Stimulated activated CD8-positive, alpha-beta memory T cell treated with anti-CD3 and anti-CD28 coated beads, Interleukin-15, amount 100 ng/mL, for 1 hour (primary cell): Measurements from ENCODE around the gene TRIM47.

Experiments used
- DNase-seq: peaks from one replicate; pipeline ENCODE4 v3.0.0-alpha.2; 2020; ENCODE audit warnings: low read depth

TRIM47 gene

DNA sequence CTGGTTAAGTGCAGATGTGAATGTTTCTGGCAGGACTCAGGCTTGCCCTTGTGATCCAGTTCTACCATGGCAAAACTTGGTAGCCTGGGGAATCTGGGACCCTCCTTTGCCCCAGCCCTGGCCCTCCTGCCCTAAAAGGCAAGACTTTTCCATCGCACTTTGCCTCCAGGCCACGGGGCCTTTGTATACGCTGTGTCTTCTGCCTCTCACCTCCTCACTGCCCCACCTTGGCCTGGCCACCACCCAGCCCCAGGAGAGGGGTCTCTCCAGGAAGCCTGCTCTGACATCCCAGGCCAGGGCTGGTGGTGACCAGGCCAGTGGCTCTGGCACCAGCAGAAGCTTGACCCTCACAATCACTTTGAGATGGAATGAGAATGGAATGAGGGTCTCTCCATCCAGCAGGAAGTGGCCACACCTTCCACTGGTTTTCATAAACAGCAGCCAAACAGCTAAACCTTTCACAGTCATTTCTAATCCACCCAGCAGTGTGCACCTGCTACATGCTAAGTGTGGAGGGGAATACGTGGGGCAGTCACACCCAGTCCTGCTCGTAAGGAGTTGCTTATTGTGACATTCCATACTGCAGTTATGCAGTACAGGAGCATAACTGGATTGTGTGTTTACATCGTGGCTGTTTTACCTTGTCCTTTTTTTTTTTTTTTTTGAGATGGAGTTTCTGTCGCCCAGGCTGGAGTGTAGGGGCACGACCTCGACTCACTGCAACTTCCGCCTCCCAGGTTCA lies 27.9 kb upstream of the TRIM47 start:
- DNase-seq = no peak

DNA sequence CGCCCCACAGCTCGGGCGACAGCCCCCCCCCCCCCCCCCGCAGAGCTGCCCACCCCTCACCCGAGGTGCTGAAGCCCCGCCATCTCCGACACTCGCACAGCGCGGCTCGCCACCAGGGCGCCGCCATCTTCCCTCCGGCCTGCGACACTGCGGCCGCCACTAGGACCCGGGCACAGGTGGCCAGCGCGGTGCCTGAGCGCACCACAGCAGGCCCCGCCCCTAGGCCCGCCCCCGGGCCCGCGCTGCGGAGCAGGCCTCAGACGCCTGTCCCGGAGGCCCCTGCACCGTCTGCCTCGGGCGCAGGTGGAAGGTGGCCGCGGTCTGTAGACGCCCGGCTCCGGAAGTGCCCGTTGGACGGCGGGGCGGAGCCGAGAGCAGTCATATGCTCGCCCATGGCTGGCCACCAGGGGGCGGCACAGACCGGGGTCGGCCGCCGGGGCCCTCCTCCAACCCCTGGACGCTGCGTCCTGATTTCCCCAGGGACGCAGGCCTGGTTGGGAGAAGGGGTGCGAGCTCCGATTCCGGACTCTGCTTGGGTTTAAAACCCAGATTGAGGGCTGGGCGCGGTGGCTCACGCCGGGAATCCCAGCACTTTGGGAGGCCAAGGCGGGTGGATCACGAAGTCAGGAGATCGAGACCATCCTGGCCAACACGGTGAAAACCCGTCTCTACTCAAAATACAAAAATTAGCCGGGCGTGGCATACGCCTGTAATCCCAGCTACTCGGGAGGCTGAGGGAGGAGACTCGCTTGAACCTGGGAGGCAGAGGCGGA lies 26.6 kb upstream of the TRIM47 start, which contains the start of gene MRPL38:
Gene MRPL38, minus strand, starts transcription at position 136 of the 773 bp plus-strand sequence. Its CDS starts 9 bp downstream, at position 127.
- peak; percentile 77 for DNase-seq

- no peak for DNase-seq
Measured at GRCh38 chr17:75902406-75902805, 24.0 kb upstream of the TRIM47 start.

- no peak for DNase-seq
Measured at GRCh38 chr17:75901727-75902126, 23.3 kb upstream of the TRIM47 start.

DNA sequence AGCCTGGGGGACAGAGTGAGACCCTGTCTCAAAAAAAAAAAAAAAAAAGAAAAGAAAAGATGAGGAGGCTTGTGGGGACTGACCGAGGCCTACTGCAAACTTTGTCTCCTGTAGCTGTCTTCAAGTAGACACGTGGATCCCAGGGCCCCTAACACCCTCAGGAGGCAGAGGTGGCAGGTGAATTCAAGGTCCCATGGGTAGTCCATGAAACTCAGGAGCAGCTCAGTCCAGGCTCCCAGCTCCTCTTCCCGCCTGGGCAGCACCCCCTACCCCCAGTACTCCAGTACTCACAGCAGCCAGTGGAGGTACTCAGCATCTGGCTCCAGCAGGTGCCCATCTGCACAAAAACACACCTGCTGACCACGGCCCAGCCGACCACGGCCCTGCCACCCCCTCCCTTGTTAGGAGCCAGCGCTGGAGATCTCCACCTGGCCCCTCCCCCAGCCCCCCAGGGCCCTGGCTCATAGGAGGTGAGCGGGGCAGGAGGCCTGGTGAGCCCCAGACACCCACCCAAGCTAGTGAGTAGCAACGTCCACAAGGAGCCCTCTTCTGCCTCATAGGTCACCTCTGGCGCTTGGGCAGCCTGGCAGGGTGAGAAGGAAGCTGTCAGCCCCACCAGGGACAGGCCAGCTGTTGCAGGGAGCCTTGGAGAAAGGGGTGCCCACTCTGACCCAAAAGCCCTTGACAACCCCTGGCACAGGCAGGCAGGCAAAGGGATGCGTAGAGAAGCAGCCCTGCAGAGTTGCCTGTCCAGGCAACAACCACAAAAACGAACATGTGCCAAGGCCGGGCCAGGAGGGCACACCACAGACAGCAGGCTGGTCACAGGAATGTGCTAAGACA lies 22.5 kb upstream of the TRIM47 start:
- DNase-seq = no peak

DNA sequence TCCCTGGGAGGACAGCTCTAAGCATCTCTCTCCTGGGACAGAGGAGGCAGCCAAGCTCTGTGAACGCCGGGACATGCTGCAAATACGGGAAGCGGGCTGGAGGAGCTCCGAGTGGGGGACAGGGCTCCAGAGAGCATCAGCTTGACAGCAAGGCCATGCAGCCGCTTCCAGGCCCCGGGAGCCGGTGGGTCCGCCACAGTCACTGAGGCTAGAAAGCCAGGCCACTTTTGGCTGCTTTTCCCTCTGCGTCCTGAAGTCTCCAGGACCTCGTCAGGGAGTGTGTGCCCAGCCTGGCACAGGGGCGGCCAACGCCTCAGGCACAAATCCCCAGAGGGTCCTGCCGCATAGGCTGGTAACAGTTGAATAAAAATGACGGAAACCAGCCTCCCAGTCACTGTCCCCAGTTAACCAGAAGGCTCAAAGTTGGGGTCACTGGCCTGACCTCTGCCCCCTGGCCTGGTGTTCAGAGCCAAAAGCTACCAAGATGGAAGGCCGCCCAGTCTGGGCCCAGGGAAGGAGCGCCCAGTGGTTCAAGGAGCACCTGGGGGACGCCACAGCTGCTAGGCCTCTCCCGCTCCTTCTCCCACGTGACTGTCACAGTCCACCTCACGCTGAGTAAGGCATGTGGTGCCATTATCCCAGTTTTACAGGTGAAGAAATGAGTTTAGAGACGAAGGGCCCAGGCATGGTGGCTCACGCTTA lies 21.5 kb upstream of the TRIM47 start:
- no peak for DNase-seq

GRCh38 chr17:75899353-75899752 lies 21.0 kb upstream of the TRIM47 start:
- no peak for DNase-seq

DNA sequence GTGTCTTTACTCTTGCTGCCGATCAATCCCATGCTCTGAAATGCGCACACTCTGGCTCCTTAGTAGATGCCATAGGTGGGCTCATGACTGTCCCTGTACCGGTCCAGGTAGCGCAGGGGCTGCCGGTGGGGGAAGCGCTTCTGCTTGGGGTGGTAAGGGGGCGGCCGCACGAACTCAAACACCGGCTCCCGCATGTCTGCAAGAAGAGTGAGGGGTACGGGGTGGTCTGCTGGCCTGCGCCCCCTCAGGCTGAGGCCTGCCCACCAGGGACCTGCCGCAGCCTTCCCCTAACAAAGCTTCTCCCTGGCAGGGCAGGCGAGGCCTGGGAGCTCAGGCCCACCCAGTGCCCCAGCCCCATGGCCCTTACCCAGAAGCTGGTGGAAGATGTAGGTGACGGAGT lies 20.4 kb upstream of the TRIM47 start:
- DNase-seq = no peak

GRCh38 chr17:75898065-75898464 lies 19.7 kb upstream of the TRIM47 start:
- DNase-seq = no peak

- no peak for DNase-seq
Measured at GRCh38 chr17:75897160-75898019, 19.0 kb upstream of the TRIM47 start.

- peak; percentile 52 for DNase-seq
Measured at GRCh38 chr17:75896415-75897159, 18.2 kb upstream of the TRIM47 start, which contains the start of gene TRIM65. Gene TRIM65, minus strand, starts transcription at chr17:75896951. Its CDS starts 14 bp downstream, at chr17:75896937.

GRCh38 chr17:75895370-75896155 lies 17.2 kb upstream of the TRIM47 start:
- no peak for DNase-seq

DNA sequence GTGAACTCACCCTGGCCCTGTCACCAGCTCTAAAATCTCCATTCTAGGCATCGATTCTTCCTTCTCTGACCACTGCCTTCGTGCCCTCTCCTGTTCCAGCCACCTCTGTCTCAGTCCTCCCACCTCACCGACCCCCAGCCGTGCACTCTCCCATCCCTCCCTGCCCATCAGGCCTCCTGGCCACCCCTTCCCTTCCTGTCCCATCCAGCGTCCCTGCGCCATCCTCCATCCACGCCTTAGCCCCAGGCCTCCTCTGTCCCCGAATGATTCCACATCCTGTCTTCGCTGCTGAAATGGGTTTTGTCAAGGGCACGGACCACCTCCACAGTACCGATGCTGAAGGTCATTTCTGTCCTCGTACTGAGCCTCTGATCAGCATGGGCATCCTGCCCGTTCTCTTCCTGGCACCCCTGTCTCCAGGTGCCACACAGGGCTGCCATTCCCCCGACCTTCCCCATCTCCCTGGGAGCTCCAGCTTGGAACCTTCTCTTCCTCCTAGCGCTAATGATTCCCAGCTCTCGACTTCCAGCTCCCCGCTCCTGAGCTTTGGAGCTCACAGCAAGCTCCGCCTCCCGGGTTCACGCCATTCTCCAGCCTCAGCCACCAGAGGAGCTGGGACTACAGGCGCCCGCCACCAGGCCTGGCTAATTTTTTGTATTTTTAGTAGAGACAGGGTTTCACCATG lies 15.8 kb upstream of the TRIM47 start:
- no peak for DNase-seq

DNA sequence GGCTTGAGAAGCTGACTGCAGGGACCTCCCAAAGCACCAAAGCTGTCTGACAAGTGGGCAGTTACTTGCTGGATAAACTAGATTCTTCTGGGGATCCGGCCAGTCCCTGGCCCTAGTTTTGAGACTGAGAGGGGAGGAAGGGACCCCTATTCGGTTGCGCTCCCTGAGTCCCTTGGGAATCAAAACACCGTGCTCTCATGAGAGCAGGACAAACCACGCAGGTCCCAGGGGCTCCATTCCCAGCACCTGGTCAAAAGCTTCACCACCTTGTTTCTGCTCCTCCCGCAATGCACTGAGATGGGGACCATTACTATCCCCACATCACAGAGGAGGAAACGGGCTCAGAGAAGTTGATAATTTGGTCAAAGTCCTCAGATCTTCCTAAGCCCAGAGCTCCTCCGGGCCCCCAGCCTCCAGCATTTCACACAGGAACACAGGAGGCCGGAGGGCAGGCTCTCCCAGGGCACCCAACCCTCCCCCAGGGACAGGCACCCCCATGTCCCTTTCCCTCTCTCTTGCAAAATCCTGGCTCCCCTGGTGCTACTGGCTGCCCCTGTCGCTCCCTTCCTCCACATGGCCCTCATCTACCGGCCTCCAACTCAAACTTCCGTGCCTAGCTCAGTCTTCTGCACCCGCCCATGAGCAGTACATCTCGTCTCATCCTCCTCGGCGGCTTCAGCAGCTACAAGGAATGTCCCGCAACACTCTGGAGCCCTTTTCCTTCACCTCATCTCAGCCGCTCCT lies 15.1 kb upstream of the TRIM47 start:
- DNase-seq = no peak

- no peak for DNase-seq
Measured at GRCh38 chr17:75892556-75893224, 14.3 kb upstream of the TRIM47 start.

GRCh38 chr17:75891605-75892555 lies 13.5 kb upstream of the TRIM47 start:
- no peak for DNase-seq
